NCI-H187 (cell line): ENCODE results near the gene LGALS9.
"Not testable (repeated sequence)": the region's sequence is repeated elsewhere in the genome, so short reads cannot be mapped to it uniquely, and the experiment has no call there.

Experiments
- DNase-seq, 2 experiments: peaks; one replicate each; lab custom pipeline; 2025; lab: John Stamatoyannopoulos, UW

Gene LGALS9

DNA sequence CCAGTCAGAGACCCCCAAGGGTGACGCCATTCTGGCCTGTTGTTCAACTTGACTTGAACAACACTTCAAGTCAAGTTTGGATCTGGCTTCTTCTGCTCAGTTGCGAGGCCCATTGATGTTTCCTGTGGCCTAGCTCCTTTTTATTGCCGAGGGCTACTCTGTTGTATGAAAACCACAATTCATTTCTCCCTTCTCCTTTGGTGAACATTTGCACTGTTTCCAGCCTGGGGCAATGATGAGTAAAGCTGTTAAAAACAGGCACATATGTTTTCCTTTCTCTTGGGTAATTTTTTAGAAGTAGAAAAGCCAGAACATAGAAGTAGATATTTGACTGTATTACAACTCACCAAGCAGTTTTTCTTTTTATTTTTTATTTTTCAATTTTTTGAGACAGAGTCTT lies 1.7 kb upstream of the LGALS9 start:
- DNase-seq = not testable (repeated sequence)

DNA sequence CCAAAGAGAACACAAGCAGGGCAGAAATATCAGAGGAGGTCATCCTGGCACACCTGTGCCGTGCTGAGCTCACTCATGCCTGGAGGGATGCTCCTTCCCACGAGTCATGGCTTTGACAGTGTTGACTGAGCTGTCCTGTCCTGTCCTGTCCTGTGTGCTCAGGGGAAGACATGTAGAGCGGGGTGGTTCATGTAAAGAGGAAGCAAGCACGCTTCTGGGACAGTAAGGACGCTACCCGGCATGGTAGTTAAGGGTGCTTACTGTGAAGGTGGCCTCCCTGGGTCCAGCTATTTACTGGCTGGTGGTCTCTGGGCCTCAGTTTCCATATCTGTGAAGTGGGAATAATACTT lies 398 bp downstream of the LGALS9 start:
- no peak for DNase-seq

DNA sequence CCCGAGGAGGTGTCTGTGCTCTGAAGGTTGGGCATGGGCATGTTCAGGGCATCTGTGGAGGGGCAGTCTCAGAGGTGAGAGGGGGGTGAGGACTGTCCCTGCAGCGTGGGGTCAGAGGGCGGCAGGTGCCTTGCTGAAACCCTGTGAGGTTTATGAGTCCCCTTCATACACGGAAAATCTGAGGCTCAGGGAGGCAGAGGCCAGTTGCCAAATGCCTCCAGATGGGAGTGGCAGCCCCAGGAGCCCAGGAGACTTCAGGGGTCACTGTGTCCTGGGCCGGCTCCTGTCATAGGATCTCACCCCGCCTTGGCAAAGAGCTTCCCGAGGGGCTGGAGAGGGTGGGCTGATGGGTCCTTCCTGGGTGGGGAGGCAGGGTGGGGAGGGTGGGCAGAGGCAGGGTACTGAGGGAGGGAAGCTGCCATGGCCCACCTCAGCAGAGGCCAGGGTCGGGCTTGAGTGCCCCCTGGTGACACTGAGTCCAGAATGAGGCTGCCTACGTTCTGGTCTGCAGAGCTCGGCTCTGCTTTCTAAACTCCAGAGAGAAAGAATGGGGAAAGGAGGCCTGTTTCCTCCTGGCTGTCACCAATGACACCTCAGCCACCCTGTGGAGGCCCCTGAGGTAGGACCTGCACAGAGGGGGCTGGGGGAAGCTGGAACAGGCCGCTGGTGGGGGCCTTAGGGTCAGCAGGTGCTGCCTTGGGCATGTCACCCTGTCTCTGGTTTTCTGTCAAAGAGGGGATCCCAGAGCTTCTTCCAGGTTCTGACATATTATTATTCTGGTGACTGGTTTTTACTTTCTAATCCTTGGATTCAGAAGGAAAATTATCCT lies 1.1 kb downstream of the LGALS9 start:
- DNase-seq = no peak

DNA sequence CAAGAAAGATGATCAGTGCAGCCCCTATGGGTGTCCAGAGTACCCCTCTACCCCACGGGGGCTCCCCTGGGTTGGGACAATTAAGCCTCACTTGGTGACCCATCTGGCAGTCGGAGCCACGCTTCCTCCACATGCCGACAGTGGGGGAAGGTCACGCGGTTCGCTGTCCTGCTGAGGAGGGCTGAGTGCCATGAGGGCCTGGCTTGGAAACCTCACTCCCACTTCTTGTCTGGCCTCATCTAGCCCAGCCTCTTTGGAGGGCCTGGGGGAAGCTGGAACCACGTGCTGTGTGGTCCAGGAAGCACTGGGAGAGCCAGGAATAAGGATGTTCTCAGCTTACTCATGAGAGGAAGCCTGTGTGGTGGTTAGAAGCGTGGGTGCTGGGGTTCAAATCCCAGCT lies 1.8 kb downstream of the LGALS9 start:
- not testable (repeated sequence) for DNase-seq

DNA sequence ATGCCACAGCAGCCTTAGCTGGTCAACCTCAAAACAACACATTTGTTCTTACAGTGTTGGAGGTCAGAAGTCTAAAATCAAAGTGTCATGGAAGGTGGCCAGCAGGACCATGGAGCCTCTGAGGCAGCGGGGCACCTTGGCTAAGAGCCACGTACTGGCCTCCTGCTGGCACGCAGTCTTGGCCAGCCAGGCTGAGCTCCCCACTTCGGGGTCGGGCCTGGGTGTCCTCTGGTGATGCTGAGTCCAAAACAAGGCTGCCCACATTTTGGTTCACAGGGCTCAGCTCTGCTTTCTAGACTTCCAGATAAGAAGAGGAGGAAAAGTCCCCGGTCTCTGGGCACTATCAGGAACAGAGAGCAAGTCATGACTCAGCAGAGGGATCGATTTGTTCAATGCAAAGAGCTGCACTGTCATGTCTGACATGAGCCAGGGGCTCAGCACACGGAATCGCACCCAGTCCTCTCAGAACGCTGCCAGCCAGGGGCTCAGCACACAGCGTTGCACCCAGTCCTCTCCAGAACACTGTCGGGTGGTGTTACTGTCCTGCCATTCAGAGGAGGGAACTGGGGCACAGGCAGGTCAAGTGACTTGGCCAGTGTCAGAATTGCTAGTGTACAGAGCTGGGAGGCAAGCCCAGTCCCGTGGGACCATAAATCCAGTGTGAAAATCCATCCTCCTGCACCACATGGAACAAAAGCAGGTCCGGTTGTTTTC lies 2.5 kb downstream of the LGALS9 start:
- no peak for DNase-seq

DNA sequence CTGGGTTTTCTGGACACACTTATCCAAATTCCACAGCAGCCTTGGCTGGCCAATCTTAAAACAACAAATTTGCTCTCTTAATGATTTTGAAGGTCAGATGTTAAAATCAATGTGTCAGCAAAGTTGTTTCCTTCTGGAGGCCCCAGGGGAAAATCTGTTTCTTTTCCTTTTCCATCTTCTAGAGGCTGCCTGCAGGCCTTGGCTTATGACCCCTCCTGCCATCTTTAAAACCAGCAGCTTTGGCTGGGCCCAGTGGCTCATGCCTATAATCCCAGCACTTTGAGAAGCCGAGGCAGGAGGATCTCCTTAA lies 3.0 kb downstream of the LGALS9 start:
- DNase-seq = no peak

DNA sequence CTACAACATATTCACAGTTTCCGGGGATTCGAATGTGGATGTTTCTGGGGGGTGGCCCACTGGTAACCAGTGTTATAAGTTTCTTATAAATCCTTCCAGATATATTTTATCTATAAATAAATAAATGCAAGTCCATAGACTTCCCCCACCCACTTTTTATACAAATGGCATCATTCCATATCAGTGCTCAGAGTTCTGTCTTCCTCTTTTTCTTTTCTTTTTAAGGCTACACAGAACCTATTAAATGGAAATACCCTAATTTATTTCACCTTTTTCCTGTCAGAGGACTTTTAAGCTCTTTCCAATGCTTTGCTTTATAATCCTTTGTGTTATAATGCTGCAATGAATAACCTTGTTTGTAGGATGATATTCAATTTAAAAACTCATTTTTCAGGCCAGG lies 3.8 kb downstream of the LGALS9 start:
- no peak for DNase-seq

DNA sequence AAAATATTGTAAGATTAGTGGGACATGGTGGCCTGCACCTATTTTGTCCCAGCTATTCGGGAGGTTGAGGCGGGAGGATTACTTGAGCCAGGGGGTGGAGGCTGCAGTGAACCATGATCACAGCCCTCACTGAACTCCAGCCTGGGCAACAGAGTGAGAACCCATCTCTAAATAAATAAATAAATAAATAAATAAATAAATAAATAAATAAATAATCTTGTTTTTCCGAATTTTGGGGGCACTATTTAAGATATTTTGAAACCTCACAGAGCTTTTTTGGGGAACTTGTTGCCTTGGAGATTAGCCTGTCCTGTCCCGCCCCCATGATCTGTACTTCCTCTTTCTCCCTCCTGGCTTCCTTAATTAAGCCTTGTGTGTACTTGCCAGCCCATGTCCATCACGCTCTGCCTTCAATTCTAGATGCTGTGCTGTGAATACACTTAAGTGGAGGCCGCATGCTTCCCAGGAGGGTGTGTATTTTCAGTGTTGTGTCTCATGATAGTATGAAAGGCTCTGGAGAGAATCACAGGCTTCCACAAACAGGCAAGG lies 4.4 kb downstream of the LGALS9 start:
- DNase-seq = no peak

DNA sequence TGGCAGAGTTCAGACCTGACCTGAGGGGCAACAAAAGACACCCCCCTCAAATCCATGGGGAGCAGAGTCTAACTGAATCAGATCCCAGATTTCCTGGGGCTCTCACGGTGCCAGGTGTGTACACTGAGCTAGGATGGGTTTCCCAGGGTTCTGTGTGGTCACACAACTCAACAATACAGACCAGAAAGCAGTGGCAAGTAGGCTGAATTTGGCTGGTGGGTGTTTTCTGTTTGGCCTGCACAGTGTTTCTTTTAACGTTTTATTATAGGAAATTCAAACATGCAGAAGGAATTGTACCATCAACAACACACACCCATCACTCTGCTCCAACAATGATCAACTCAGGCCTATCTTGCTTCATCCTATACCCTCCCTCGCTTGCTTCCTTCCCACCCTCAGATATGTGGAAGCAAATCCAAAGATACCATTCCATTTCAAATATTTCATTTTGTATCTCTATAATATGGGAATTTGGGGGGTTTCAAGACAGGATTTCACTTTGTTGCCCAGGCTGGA lies 5.1 kb downstream of the LGALS9 start:
- not testable (repeated sequence) for DNase-seq

DNA sequence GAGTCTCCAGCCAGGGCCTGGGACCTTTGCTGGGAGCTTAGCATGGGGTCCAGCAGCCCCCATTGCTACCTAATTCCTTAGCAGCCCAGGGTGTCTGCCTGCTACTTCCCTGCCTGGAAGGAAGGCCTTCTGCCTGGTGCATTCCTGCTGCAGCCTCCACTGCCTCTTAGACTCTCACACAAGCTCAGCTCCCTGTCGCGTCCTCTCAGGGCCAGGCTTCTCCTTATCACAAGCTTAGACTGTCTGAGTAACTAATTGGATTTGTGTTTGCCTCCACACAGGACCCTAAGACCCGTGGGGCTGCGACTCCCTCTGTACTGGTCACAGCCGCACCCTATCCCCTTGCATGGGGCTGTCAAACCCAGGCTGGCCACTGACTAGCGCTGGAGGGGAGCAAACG lies 6.8 kb downstream of the LGALS9 start:
- DNase-seq = not testable (repeated sequence)

DNA sequence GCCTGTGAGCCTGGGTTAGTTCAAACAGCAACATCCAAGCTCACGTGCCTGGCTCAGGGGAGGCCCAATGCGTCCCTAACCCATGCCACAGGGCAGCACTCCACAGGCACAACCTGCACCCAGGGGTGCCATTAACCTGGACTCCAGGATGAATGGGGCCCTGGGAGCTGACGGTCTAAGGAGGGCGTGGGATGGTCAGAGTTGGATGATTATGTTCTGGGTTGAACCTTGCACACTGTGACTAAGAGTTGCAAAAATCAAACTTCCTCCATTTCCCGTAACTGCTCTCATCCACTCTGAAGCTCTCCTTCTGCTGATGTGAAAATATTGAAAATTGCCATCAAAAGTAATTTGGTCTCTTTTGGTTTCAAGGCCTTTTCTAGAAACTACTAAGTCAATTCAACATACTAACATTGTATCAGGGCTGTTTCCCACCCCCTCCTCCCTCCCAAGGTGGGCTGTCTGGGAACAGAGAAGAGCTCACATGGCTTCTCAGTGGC lies 7.5 kb downstream of the LGALS9 start:
- DNase-seq = not testable (repeated sequence)

DNA sequence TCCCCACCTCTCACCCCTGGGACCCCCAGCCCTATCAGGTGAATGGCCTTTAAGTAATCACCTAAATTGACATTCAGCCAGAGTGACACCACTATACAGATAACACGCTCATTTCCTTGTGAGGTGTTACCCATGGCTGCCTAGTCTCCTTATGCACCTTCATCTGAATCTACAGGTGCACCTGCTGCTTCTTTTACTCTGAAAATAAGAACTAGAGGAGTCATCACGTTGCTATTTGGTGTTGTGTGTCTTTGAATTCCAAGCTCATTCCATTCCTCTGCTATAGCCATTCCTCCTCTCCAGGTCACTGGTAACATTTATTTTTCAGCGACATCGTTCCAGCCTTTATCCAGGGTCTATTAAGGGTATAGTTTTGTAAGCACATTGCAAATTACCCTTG lies 9.8 kb downstream of the LGALS9 start:
- DNase-seq = no peak

DNA sequence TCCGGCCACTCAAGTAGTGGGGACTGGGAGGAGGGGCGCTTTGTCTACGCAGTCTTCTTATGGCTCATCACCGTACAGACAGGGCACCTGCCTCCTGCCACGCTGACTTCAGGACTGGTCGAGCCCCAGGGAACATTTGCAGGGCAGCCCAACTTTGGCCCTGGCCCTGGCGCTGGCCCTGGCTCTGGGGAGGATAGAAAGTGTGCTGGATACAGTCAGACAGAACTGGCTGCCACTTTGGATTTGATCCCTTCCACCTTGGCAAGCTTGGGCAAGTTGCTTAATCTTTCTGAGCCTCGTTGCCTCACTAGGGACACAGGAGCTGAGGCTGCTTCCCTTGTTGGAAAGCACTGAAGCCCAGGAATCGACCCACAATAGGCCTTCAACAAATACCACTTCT lies 13.6 kb downstream of the LGALS9 start:
- DNase-seq = no peak

DNA sequence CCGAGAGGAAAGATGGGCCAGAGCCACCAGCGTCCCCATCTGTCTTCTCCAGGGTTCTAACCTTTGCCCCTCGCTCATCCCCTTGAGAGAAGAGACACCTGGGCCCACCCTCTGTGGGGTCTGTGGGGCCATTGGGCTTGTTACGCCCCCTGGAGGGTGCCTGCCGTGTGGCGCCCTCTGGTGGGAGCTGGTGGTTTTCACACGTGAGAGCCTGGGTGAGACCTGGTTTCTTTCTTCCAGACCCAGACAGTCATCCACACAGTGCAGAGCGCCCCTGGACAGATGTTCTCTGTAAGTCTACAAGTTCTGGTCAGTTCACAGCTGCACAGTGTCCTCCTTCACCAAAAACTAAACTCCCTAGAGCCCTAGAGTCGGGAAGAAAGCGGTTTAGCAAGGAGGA lies 14.6 kb downstream of the LGALS9 start:
- DNase-seq = not testable (repeated sequence)

DNA sequence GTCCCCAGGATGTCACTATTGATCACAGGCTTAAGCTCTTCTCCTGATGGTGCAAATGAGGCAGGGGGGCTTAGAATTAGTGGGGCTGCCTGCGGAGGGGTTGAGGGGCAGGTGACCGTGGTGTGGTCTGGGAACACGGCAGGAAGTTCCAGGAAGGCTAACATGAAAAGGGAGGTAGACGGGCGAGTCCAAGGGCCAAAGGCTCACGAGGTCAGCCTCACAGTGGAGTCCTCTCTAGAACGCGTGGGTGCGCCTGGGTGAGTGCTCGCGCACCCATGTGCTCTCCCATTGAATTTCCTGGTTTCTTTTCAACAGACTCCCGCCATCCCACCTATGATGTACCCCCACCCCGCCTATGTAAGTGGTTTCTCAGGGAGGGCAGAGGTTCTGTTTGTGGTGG lies 15.2 kb downstream of the LGALS9 start:
- DNase-seq = no peak

DNA sequence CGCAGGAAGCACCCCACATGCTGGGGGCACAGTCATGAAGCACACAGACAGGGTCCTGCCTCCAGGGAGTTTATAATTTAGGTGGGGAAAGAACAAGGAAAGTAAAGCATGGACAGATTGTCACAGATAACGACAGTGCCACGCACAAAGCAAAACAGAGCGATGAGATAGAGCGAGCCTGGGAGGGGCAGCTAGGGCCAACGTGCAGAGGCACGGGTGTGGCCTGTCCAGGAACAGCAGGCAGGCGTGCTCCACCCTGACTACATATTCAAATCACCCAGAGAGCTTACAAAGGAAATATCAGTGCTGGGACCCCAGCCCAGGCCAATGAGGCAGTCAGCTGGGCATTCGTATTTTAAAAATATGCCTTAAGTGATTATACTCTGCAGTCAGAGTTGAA lies 16.8 kb downstream of the LGALS9 start:
- no peak for DNase-seq

DNA sequence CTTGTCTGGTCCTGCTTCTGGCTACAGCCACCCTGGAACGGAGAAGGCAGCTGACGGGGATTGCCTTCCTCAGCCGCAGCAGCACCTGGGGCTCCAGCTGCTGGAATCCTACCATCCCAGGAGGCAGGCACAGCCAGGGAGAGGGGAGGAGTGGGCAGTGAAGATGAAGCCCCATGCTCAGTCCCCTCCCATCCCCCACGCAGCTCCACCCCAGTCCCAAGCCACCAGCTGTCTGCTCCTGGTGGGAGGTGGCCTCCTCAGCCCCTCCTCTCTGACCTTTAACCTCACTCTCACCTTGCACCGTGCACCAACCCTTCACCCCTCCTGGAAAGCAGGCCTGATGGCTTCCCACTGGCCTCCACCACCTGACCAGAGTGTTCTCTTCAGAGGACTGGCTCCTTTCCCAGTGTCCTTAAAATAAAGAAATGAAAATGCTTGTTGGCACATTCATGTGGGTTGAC lies 18.2 kb downstream of the LGALS9 start:
- not testable (repeated sequence) for DNase-seq

DNA sequence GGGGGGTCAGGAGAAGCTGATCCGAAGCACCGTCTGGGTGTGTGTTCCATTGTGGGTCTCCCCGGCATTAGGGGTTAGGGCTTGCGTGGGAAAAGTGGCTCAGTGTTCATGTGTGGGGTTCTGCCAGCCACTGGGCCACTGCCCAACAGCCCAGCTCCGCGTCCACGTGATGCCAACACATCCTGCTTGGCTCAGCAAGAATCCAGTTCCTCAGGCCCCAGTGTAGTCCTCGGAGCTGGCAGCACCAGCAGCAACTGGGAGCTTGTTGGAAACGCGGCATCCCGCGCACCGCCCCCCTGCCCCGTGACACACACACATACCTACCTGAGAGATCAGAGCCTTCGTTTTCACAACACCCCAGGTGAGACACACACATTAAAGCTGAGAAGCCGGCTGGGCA lies 18.9 kb downstream of the LGALS9 start:
- DNase-seq = no peak

DNA sequence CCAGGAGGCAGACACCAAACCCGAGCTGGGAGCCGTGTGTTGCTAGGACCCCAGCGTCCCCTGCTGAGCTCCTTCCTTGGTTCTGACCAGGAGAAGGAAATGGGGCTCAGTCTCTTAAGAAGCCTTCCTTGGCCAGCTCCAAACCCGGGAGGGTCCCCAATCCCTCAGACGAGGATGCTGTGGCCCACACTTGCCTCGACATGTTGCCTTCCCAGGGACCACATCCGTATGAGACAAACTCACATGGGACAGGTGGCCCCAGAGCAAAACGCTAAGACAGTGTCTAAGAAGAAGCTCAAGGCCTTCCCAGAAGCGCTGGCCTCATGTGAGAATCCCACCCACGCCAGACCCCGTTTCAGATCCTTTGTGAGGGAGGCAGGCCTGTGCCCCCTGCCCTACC lies 19.8 kb downstream of the LGALS9 start:
- no peak for DNase-seq

DNA sequence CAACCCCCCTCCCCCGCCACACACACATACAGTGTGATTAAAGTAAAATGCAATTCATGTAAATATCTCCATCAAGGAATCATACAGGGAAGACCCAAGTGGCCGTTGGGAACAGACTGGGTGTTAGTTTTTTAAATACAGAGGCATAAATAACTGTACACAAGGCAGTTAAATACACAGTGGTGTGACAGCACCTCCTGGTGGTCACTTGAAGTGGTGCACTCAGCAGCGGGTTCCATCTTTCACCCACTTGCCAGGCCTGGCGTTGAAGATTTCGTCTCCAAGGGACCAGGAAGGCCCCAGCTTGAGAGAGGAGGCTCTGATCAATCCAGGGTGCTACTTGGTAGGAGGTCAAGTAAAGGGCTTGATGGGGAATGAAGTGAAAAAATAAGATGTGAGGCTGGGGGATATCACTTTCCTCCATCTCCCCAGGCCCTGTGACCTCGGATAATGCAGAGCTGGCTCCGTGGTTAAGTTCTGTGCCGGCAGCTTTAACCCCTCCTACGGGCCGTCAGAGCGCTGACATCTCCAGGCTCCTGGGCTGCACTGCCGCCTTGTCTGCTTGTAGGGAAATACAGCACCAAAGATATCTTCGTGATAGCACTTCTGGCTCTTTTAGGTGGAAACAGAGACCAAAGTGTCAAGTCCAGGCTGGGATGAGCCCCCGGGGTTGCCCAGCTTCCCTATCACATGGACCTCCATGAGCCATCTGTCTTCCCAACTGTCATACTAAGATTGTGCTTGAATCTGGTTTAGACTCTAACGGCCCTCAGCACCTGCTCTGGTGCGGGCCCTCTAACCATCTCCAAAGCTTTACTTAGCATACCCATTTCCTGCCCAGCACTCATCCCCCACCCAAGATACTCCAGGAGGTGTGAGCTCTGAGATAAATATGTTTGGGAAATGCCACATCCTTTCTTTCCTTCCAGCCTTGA lies 20.7 kb downstream of the LGALS9 start:
- peak; percentile 13 to 20 for DNase-seq

DNA sequence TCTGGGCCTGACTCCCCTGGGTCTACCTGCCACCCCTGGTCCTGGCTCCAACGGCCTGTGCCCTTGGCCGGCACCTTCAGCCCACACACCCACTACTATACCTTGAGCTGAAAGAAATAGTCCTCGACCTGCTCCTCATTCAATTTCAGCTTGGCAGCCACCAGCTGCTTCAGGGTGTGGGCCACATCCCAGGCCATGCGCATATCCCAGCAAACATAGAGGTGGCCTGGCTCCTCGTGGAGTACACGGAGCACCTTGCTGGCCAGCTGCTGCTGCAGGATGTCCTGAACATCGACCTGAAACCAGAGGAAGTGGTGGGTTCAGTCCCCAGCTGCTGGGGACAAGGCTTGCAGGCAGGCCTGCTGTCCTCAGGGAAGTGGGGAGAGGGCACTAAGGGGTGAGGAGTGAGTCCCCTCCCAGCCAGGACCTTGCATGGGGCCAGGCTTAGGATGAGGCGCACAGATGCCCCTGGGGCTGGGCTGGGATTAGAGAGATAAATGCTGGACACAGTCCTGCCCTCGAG lies 22.5 kb downstream of the LGALS9 start:
- DNase-seq = not testable (repeated sequence)

DNA sequence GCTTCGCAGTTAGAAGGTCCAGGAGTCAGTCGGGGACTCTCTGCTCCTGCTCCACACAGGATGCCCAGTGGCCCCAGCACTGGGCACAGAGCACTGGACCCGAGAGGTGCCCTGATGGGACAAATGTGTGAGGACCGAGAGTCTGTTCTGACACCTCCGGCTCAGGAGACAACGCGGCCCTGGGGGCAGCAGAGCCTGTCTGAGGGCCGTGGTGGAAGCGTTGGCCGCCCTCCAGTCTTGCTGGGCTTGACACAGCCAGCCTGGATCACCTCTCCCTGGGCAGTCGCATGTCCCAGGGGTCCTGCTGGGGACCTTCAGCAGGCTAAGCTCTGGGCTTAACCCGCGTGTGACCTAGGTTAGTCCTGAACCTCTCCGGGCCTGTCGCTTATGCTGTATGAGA lies 23.1 kb downstream of the LGALS9 start:
- no peak for DNase-seq
